B cell (primary cell): ENCODE data around the gene POLRMT. TPM values are rescaled to one million over a fixed set of nuclear protein-coding genes. Genes with fewer than 3 reads are reported as not detected.

Experiments used
- ATAC-seq: fragments of 200-7000 bp; cut with Tn5 transposase; one replicate; pipeline ENCODE4 v1.10.0; 2021; ENCODE audit warnings: low read depth, mild to moderate bottlenecking, moderate number of reproducible peaks, moderate library complexity
- CTCF ChIA-PET: fragments of 350-600 bp; sonication (Branson Sonifier 250); formaldehyde crosslinking; loops from one replicate; lab custom pipeline; 2021; ENCODE audit warnings: antibody characterized with exemption, inconsistent platforms; lab: Charles Lee
- POLR2A ChIA-PET: fragments of 350-600 bp; sonication (Branson Sonifier 250); formaldehyde crosslinking; loops from one replicate; lab custom pipeline; 2021; ENCODE audit warnings: antibody characterized with exemption; lab: Charles Lee
- DNase-seq: peaks from one replicate; pipeline ENCODE4 v3.0.0; 2013
- H2AFZ ChIP-seq: 2 replicates; pipeline ENCODE4 v1.6.1; 2012; ENCODE audit warnings: mild to moderate bottlenecking, low read depth, low read length; ENCODE audit not compliant: insufficient read depth, poor library complexity, severe bottlenecking
- H3K27ac ChIP-seq, 2 donors: 1 replicate in 1 of 2; 2 replicates in 1 of 2; pipeline ENCODE4 v1.5.1; 2012 to 2013; ENCODE audit warnings: low read length in 2 of 2, mild to moderate bottlenecking in 2 of 2, moderate library complexity in 1 of 2
- H3K27me3 ChIP-seq, 4 experiments: fragments of 200-600 bp in 1 of 4; sonication (generic) in 1 of 4; replicated peaks in 1 of 4; 1 replicate in 2 of 4; 2 replicates in 2 of 4; pipeline versions ENCODE4 v1.6.1 to v1.7.0; 2013 to 2016; ENCODE audit warnings: low read length in 3 of 4, mild to moderate bottlenecking in 2 of 4, mixed read lengths in 1 of 4, moderate library complexity in 1 of 4; ENCODE audit not compliant: insufficient read depth in 4 of 4, control insufficient read depth in 3 of 4; ENCODE audit errors: control extremely low read depth in 1 of 4
- H3K36me3 ChIP-seq, 2 experiments: replicated peaks in 1 of 2; 1 replicate in 1 of 2; 2 replicates in 1 of 2; pipeline versions ENCODE4 v1.6.1 to v1.7.1; 2013; ENCODE audit warnings: low read length in 1 of 2; ENCODE audit not compliant: insufficient read depth in 2 of 2, control insufficient read depth in 1 of 2; ENCODE audit errors: control extremely low read depth in 1 of 2, extremely low read depth in 1 of 2
- H3K4me1 ChIP-seq, 2 donors: fragments of 200-600 bp in 1 of 2; sonication (generic) in 1 of 2; 1 replicate in 1 of 2; 2 replicates in 1 of 2; pipeline versions ENCODE4 v1.5.1 to v1.6.1; 2013 to 2017; ENCODE audit warnings: low read length in 2 of 2; ENCODE audit not compliant: control insufficient read depth in 2 of 2, insufficient read depth in 2 of 2
- H3K4me2 ChIP-seq: replicated peaks from 2 replicates; pipeline ENCODE3; 2012; ENCODE audit warnings: mild to moderate bottlenecking, low read depth, low read length; ENCODE audit not compliant: poor library complexity, severe bottlenecking
- H3K4me3 ChIP-seq, 5 experiments: fragments of 200-600 bp in 1 of 5; sonication (generic) in 1 of 5; 1 replicate in 3 of 5; 2 replicates in 2 of 5; pipeline versions ENCODE4 v1.5.1 to v1.7.0; 2011 to 2016; ENCODE audit warnings: low read length in 4 of 5, mild to moderate bottlenecking in 4 of 5, low read depth in 2 of 5, control low read depth in 1 of 5, moderate library complexity in 1 of 5; ENCODE audit not compliant: insufficient read depth in 1 of 5; ENCODE audit errors: control extremely low read depth in 1 of 5, extremely low read depth in 1 of 5
- H3K79me2 ChIP-seq: fragments of 200-600 bp; sonication (generic); one replicate; pipeline ENCODE4 v1.6.0; 2016; ENCODE audit warnings: low read length; ENCODE audit not compliant: control insufficient read depth, insufficient read depth
- H3K9ac ChIP-seq: fragments of 200-600 bp; sonication (generic); 2 replicates; pipeline ENCODE4 v1.6.1; 2017; ENCODE audit warnings: mild to moderate bottlenecking, low read length, moderate library complexity
- H3K9me3 ChIP-seq, 3 donors: one replicate each; pipeline versions ENCODE4 v1.6.1 to v1.7.1; 2013; ENCODE audit warnings: low read length in 2 of 3; ENCODE audit not compliant: control insufficient read depth in 2 of 3, insufficient read depth in 1 of 3; ENCODE audit errors: control extremely low read depth in 1 of 3
- H4K20me1 ChIP-seq: 2 replicates; pipeline ENCODE4 v1.6.0; 2012; ENCODE audit warnings: mild to moderate bottlenecking, low read length; ENCODE audit not compliant: insufficient read depth, control insufficient read depth, poor library complexity, severe bottlenecking
- H3K27ac Mint-ChIP-seq: one replicate; pipeline ENCODE4 v1.8.0; 2021; ENCODE audit warnings: mixed read lengths
- H3K27me3 Mint-ChIP-seq: one replicate; pipeline ENCODE4 v1.8.0; 2021; ENCODE audit warnings: mixed read lengths
- H3K4me1 Mint-ChIP-seq: one replicate; pipeline ENCODE4 v1.8.0; 2021; ENCODE audit warnings: mixed read lengths
- H3K4me3 Mint-ChIP-seq: one replicate; pipeline ENCODE4 v1.8.0; 2021; ENCODE audit warnings: mixed read lengths
- H3K9me3 Mint-ChIP-seq: one replicate; pipeline ENCODE4 v1.8.0; 2022; ENCODE audit warnings: mixed read lengths; ENCODE audit not compliant: insufficient read depth
- CTCF ChIP-seq: fragments of 200-600 bp; IDR thresholded peaks from one replicate; pipeline ENCODE4 v1.8.0; 2022; ENCODE audit warnings: antibody characterized with exemption, mild to moderate bottlenecking
- EZH2 ChIP-seq: IDR thresholded peaks from 2 replicates; pipeline ENCODE4 v1.6.1; 2012; ENCODE audit warnings: borderline replicate concordance, low read depth, mild to moderate bottlenecking, moderate library complexity, low read length; ENCODE audit not compliant: insufficient read depth, poor library complexity, severe bottlenecking
- WGBS: methylation state at CpG from one replicate; pipeline ENCODE4 v1.1.5; 2013; ENCODE audit warnings: missing lambda C conversion rate; ENCODE audit not compliant: insufficient coverage; 5-methylcytosine and 5-hydroxymethylcytosine counted together
- intact Hi-C: fragments of 100-400 bp; cut with micrococcal nuclease; formaldehyde crosslinking; loops from one replicate; pipeline ENCODE4 v1.10.0; 2022
- polyA plus RNA-seq: library from polyadenylated mRNA; depleted of rRNA; stranded (reverse); fragments of >200 nt; gene quantifications from 2 replicates; pipeline ENCODE4 v1.2.3, GENCODE V29; 2012
- total RNA-seq, 2 donors: library from RNA; stranded (reverse); fragments of 120-200 nt in 1 of 2; gene quantifications; 1 replicate in 1 of 2; 2 replicates in 1 of 2; pipeline versions ENCODE4 v1.2.3 to v1.2.4, GENCODE V29; 2013 to 2022

POLRMT gene
- total and polyA plus RNA-seq, 2 donors (not counting 1 experiment from before 2014, with no cell fraction given) = 77.8 to 98.0 TPM

- H3K9ac ChIP-seq = no peak overlapping the region
- peaks cover 0 to 21% of the 10 kb centered on the region in 2 experiments for H3K36me3 ChIP-seq
- H3K27me3 ChIP-seq = peaks cover 0 to 9% (median 2%) of the 10 kb centered on the region in 4 experiments
- TF ChIP-seq EZH2 (no peak), CTCF (no peak)
- no peak overlapping the region for H3K27ac ChIP-seq
- Mint-ChIP-seq H3K4me1 (peaks cover 16% of the 10 kb centered on the region), H3K4me3 (peak overlapping the region; percentile 84), H3K27ac (peak overlapping the region; percentile 37), H3K9me3 (no peaks in the 10 kb centered on the region), H3K27me3 (peaks cover 7% of the 10 kb centered on the region)
- ATAC-seq (peak; percentile 10), DNase-seq (peak; percentile 54)
- peak overlapping the region; percentile 37 for H3K4me2 ChIP-seq
- H3K9me3 ChIP-seq = no peaks in the 10 kb centered on the region
- ChIA-PET CTCF (no interaction called here), POLR2A (no interaction called here)
- intact Hi-C loops = no loop called here
- H3K4me3 ChIP-seq = no peak overlapping the region
- H4K20me1 ChIP-seq = peaks cover 4% of the 10 kb centered on the region
- H3K79me2 ChIP-seq = no peaks in the 10 kb centered on the region
- H2AFZ ChIP-seq = peak overlapping the region; percentile 38
- WGBS = 20% methylated on average over 33 of the region's 33 CpGs
- peaks cover 7 to 14% of the 10 kb centered on the region in 2 donors for H3K4me1 ChIP-seq
Measured at GRCh38 chr19:615619-616018, 17.7 kb downstream of the POLRMT start.

GRCh38 chr19:613732-614567 lies 19.4 kb downstream of the POLRMT start:
- H3K27ac Mint-ChIP-seq = no peak overlapping the region
- H3K36me3 ChIP-seq = peaks cover 0 to 10% of the 10 kb centered on the region in 2 experiments
- no peaks in the 10 kb centered on the region for H3K9me3 ChIP-seq
- peaks cover 7% of the 10 kb centered on the region for H3K27me3 Mint-ChIP-seq
- no peak overlapping the region for H3K9ac ChIP-seq
- CTCF ChIA-PET = no interaction called here
- H3K79me2 ChIP-seq = no peaks in the 10 kb centered on the region
- H3K9me3 Mint-ChIP-seq = no peaks in the 10 kb centered on the region
- DNase-seq (no peak), ATAC-seq (no peak)
- POLR2A ChIA-PET = no interaction called here
- no peak overlapping the region for H3K27ac ChIP-seq
- TF ChIP-seq CTCF = no peak
- no peak for TF ChIP-seq EZH2
- no peak overlapping the region for H3K4me3 ChIP-seq
- H3K4me1 Mint-ChIP-seq = peaks cover 18% of the 10 kb centered on the region
- H3K4me1 ChIP-seq = peaks cover 11 to 28% of the 10 kb centered on the region in 2 donors
- H3K27me3 ChIP-seq = peaks cover 0 to 9% (median 2%) of the 10 kb centered on the region in 4 experiments
- H4K20me1 ChIP-seq = no peaks in the 10 kb centered on the region
- WGBS = 83% methylated on average over 54 of the region's 54 CpGs
- H2AFZ ChIP-seq = no peak overlapping the region
- intact Hi-C loops = no loop called here
- no peak overlapping the region for H3K4me3 Mint-ChIP-seq
- H3K4me2 ChIP-seq = no peak overlapping the region
